Suprapubic skin (tissue), 4 donors: ENCODE measurements around the gene CDK8. TPM values are rescaled to one million over a fixed set of nuclear protein-coding genes. Genes with fewer than 3 reads are reported as not detected.

Experiments
- DNase-seq, 2 donors: peaks; one replicate each; pipeline ENCODE4 v3.0.0-alpha.2; 2019; ENCODE audit warnings: low spot score in 2 of 2
- H3K27ac ChIP-seq: fragments of 200-600 bp; sonication (generic); one replicate; pipeline ENCODE4 v1.5.1; 2019
- H3K27me3 ChIP-seq: fragments of 200-600 bp; sonication (generic); one replicate; pipeline ENCODE4 v1.5.1; 2019
- H3K36me3 ChIP-seq: fragments of 200-600 bp; sonication (generic); one replicate; pipeline ENCODE4 v1.5.1; 2019
- H3K4me1 ChIP-seq: fragments of 200-600 bp; sonication (generic); one replicate; pipeline ENCODE4 v1.5.1; 2019
- H3K4me3 ChIP-seq: fragments of 200-600 bp; sonication (generic); one replicate; pipeline ENCODE4 v1.5.1; 2019; ENCODE audit warnings: mild to moderate bottlenecking
- H3K9me3 ChIP-seq: fragments of 200-600 bp; sonication (generic); one replicate; pipeline ENCODE4 v1.5.1; 2019
- EP300 ChIP-seq: sonication (generic); formaldehyde crosslinking; IDR thresholded peaks from one replicate; pipeline ENCODE4 v1.6.1; 2017; ENCODE audit warnings: antibody characterized with exemption
- POLR2A ChIP-seq, 2 donors: fragments of 450-650 bp; IDR thresholded peaks; one replicate each; pipeline ENCODE4 v1.6.1; 2017; ENCODE audit warnings: antibody characterized with exemption in 2 of 2, mild to moderate bottlenecking in 2 of 2, moderate library complexity in 2 of 2
- POLR2AphosphoS5 ChIP-seq, 3 donors: sonication (generic); formaldehyde crosslinking; IDR thresholded peaks; one replicate each; pipeline ENCODE4 v1.6.1; 2017; ENCODE audit warnings: antibody characterized with exemption in 3 of 3
- WGBS: methylation state at CpG from one replicate; pipeline ENCODE4 v1.1.5; 2018; 5-methylcytosine and 5-hydroxymethylcytosine counted together
- total RNA-seq, 4 donors: library from RNA; depleted of rRNA; stranded (reverse); fragments of >200 nt; gene quantifications; one replicate each; pipeline ENCODE4 v1.1.0, GENCODE V29; 2016
- TF ChIP-seq, protein P1 (sequence below), 2 donors: fragments of 200-600 bp in 1 of 2; fragments of 450-650 bp in 1 of 2; sonication (generic) in 1 of 2; IDR thresholded peaks; one replicate each; pipeline ENCODE4 v1.5.1; 2016 to 2019; ENCODE audit warnings: antibody characterized with exemption in 2 of 2, mild to moderate bottlenecking in 1 of 2, moderate library complexity in 1 of 2

The CDK8 gene
- total RNA-seq, 4 donors from 2014 or later: 9.8 to 13.3 (median 12.5) TPM

DNA sequence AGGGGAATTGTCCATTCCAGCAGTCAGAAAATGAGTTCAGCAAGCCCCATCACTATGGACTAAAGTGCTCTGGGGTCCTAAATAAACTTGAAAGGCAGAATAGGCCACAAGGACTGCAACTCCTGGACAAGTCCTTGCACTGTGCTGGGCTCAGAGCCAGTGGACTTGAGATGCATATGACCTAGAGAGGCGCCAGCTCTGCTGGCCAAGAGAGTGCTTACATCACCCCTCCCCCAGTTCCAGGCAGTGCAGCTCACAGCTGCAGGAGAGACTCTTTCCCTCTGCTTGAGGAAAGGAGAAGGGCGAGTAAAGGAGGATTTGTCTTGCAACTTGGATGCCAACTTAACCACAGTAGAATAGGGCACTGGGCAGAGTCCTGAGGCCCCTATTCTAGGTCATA lies 194.1 kb downstream of the CDK8 start:
- Histone ChIP-seq H3K27ac (no peak overlapping the region), H3K27me3 (no peaks in the 10 kb centered on the region), H3K4me1 (no peaks in the 10 kb centered on the region), H3K9me3 (no peaks in the 10 kb centered on the region), H3K36me3 (no peaks in the 10 kb centered on the region), H3K4me3 (no peak overlapping the region)
- no peak for DNase-seq
- TF ChIP-seq POLR2AphosphoS5 (IDR thresholded peaks at IDR 0.05) (no peak), EP300 (no peak), POLR2A (IDR thresholded peaks at IDR 0.05) (no peak)
- TF ChIP-seq, protein P1, sequence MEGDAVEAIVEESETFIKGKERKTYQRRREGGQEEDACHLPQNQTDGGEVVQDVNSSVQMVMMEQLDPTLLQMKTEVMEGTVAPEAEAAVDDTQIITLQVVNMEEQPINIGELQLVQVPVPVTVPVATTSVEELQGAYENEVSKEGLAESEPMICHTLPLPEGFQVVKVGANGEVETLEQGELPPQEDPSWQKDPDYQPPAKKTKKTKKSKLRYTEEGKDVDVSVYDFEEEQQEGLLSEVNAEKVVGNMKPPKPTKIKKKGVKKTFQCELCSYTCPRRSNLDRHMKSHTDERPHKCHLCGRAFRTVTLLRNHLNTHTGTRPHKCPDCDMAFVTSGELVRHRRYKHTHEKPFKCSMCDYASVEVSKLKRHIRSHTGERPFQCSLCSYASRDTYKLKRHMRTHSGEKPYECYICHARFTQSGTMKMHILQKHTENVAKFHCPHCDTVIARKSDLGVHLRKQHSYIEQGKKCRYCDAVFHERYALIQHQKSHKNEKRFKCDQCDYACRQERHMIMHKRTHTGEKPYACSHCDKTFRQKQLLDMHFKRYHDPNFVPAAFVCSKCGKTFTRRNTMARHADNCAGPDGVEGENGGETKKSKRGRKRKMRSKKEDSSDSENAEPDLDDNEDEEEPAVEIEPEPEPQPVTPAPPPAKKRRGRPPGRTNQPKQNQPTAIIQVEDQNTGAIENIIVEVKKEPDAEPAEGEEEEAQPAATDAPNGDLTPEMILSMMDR (IDR thresholded peaks at IDR 0.05): no peak
- WGBS: 50% methylated on average over 1 of the region's 2 CpGs

- TF ChIP-seq POLR2AphosphoS5 (IDR thresholded peaks at IDR 0.05) (no peak), POLR2A (IDR thresholded peaks at IDR 0.05) (no peak)
- TF ChIP-seq, protein P1 (IDR thresholded peaks at IDR 0.05): no peak
- Histone ChIP-seq H3K27ac (no peak overlapping the region), H3K9me3 (no peaks in the 10 kb centered on the region), H3K27me3 (no peaks in the 10 kb centered on the region), H3K4me3 (no peak overlapping the region), H3K4me1 (no peaks in the 10 kb centered on the region), H3K36me3 (no peaks in the 10 kb centered on the region)
- WGBS: 74% methylated on average over 2 of the region's 2 CpGs
- DNase-seq: no peak
Measured at GRCh38 chr13:26449063-26449848, 195.3 kb downstream of the CDK8 start.

Other genes starting within 250 kb of the CDK8 start
- gene SHISA2, start 202.1 kb upstream of the CDK8 start, total RNA-seq: 1 to 10 TPM; 1.6 to 8.9 (median 2.4) TPM
- gene RNF6, start 31.8 kb upstream of the CDK8 start, total RNA-seq: 10 to 100 TPM; 18.2 to 30.6 (median 25.0) TPM